Measurements from ENCODE around the gene DMXL2.

- no peak for TF ChIP-seq CTCF (IDR thresholded peaks at IDR 0.05)
- no peak for TF ChIP-seq POLR2AphosphoS5 (IDR thresholded peaks at IDR 0.05; ENCODE audit: low read depth, low read length)
- no peak for TF ChIP-seq REST (IDR thresholded peaks at IDR 0.05; ENCODE audit: insufficient read depth in 1 of 2, low read depth in 2 of 2, low read length in 1 of 2)
Observed at GRCh38 chr15:51668446-51668845, 45.9 kb upstream of the DMXL2 start.

All from Panc1 (cell line).